K562 (cell line): ENCODE results near the gene MCAM. TPM values are rescaled to one million over a fixed set of nuclear protein-coding genes. Genes with fewer than 3 reads are reported as not detected.

Experiments
- CREM ChIP-seq: IDR thresholded peaks from 2 replicates; pipeline ENCODE4 v1.6.1; 2014; ENCODE audit warnings: antibody characterized with exemption, low read depth
- DDX20 ChIP-seq: fragments of 450-650 bp; IDR thresholded peaks from 2 replicates; pipeline ENCODE4 v1.6.1; 2016; ENCODE audit warnings: missing genetic modification characterization, low read depth, mild to moderate bottlenecking, missing compliant biosample characterization, moderate library complexity
- GTF2E2 ChIP-seq: fragments of 200-800 bp; sonication (Bioruptor generic); IDR thresholded peaks from 2 replicates; pipeline ENCODE4 v1.6.1; 2016; ENCODE audit warnings: missing genetic modification characterization, missing compliant biosample characterization
- HMGN3 ChIP-seq: IDR thresholded peaks from 2 replicates; pipeline ENCODE4 v1.6.1; 2011; ENCODE audit warnings: borderline replicate concordance, low read depth, mild to moderate bottlenecking, mixed read lengths, low read length; ENCODE audit not compliant: insufficient read length; ENCODE audit errors: extremely low read depth
- MTA1 ChIP-seq: fragments of 450-650 bp; IDR thresholded peaks from 2 replicates; pipeline ENCODE4 v1.6.1; 2017; ENCODE audit warnings: borderline replicate concordance
- NELFE ChIP-seq: IDR thresholded peaks from 2 replicates; pipeline ENCODE4 v1.6.1; 2011; ENCODE audit warnings: mild to moderate bottlenecking; ENCODE audit not compliant: insufficient read depth, insufficient read length
- NEUROD1 ChIP-seq: fragments of 150-350 bp; IDR thresholded peaks from 2 replicates; pipeline ENCODE4 v1.6.1; 2014; ENCODE audit warnings: borderline replicate concordance, low read length, low read depth; ENCODE audit not compliant: partially characterized antibody
- PML ChIP-seq: IDR thresholded peaks from 2 replicates; pipeline ENCODE4 v1.6.1; 2012; ENCODE audit warnings: low read length, inconsistent platforms
- POLR2B ChIP-seq: fragments of 450-650 bp; IDR thresholded peaks from 2 replicates; pipeline ENCODE4 v1.6.1; 2018; ENCODE audit warnings: low read depth; ENCODE audit not compliant: partially characterized antibody
- SOX6 ChIP-seq: fragments of 450-650 bp; IDR thresholded peaks from 2 replicates; pipeline ENCODE4 v1.6.1; 2014; ENCODE audit warnings: mild to moderate bottlenecking
- SP1 ChIP-seq: sonication (generic); formaldehyde crosslinking; IDR thresholded peaks from 2 replicates; pipeline ENCODE4 v1.8.1; 2022; ENCODE audit warnings: mild to moderate bottlenecking, missing genetic modification reagents
- ZNF589 ChIP-seq: fragments of 200-800 bp; sonication (Bioruptor generic); IDR thresholded peaks from 2 replicates; pipeline ENCODE4 v1.6.1; 2016; ENCODE audit warnings: low read depth, missing genetic modification characterization, missing compliant biosample characterization
- polyA plus RNA-seq, 8 experiments: library from polyadenylated mRNA; depleted of rRNA in 4 of 8; stranded (reverse) in 5 of 8; unstranded in 3 of 8; fragments of >200 nt; fragmentation: Nextera tagmentation in 2 of 8; fragmentation: Illumina TruSeq in 1 of 8; extraction: Ambion mirVana in 2 of 8; extraction: Trizol in 1 of 8; gene quantifications; 2 replicates each; pipeline versions ENCODE4 v1.2.1 to v1.2.3, GENCODE V29; 2011 to 2014; ENCODE audit warnings: inconsistent platforms in 1 of 8, missing spikeins in 1 of 8
- total RNA-seq, 7 experiments: library from RNA; depleted of rRNA in 6 of 7; stranded (reverse); fragments of >200 nt in 6 of 7; fragmentation: Illumina TruSeq in 2 of 7; extraction: Trizol in 2 of 7; gene quantifications; 2 replicates each; pipeline versions ENCODE4 v1.2.1 to v1.2.3, GENCODE V29; 2011 to 2021; ENCODE audit warnings: low replicate concordance in 1 of 7
- TF ChIP-seq, protein P1 (sequence below): fragments of 450-650 bp; IDR thresholded peaks from 2 replicates; pipeline ENCODE4 v1.6.1; 2018; ENCODE audit not compliant: partially characterized antibody
- TF ChIP-seq, protein P2 (sequence below): fragments of 200-800 bp; sonication (Bioruptor generic); IDR thresholded peaks from 2 replicates; pipeline ENCODE4 v1.6.1; 2016; ENCODE audit warnings: missing genetic modification characterization, missing compliant biosample characterization

The MCAM gene
- total and polyA plus RNA-seq, 9 of the 15 experiments (the other 6 are each of a cell fraction or from before 2014, with no cell fraction given), result 14.7 to 118 (median 53.6) TPM

DNA sequence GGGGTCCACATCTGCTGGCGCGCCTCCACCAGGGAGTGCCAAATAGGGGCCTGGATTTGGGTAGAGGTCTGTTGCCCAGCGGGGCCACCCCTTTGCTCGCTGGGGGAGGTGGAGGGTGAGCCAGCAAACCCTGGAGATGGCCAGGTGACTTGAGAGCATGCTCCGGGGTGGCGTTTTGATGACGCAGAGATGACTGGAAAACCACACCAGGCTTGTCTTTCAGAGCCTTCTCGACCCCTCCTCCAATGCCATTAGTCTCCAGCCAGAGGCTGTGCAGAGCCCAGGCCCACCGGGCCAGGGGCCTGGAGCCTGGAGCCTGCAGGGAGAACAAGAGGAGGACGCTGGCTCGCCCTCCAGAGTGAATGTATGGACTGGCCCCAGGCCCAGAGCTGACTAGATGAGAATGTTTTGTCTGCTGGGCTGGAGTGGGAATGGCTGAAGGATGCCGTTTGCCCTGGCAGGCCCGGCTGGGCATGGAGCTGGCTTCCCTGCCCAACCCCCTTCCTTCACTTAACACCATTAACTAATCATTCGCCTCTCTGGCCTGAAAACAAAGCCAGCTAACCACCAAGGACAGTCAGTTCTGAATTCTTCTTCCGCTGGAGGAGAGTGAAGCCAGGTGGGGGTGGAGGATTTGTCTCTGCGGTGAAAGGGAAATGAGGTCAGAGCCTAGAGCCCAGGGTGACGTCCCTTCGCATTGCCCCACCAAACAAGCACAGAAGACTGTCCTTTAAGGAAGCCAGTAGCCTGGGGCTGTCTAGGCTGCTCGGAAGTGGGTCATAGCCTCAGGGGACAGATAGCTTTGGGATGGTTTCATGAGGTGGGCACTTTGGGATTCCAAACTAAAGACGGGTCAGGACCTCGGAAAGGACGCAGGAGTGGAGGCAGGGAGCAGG lies 1.6 kb upstream of the MCAM start (continued):
- TF ChIP-seq, protein P1, sequence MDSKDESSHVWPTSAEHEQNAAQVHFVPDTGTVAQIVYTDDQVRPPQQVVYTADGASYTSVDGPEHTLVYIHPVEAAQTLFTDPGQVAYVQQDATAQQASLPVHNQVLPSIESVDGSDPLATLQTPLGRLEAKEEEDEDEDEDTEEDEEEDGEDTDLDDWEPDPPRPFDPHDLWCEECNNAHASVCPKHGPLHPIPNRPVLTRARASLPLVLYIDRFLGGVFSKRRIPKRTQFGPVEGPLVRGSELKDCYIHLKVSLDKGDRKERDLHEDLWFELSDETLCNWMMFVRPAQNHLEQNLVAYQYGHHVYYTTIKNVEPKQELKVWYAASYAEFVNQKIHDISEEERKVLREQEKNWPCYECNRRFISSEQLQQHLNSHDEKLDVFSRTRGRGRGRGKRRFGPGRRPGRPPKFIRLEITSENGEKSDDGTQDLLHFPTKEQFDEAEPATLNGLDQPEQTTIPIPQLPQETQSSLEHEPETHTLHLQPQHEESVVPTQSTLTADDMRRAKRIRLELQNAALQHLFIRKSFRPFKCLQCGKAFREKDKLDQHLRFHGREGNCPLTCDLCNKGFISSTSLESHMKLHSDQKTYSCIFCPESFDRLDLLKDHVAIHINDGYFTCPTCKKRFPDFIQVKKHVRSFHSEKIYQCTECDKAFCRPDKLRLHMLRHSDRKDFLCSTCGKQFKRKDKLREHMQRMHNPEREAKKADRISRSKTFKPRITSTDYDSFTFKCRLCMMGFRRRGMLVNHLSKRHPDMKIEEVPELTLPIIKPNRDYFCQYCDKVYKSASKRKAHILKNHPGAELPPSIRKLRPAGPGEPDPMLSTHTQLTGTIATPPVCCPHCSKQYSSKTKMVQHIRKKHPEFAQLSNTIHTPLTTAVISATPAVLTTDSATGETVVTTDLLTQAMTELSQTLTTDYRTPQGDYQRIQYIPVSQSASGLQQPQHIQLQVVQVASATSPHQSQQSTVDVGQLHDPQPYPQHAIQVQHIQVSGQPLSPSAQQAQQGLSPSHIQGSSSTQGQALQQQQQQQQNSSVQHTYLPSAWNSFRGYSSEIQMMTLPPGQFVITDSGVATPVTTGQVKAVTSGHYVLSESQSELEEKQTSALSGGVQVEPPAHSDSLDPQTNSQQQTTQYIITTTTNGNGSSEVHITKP, result peak; percentile 47
- TF ChIP-seq PML (peak; percentile 34; the same call in 1 of the 2 replicates), HMGN3 (no peak), POLR2B (peak; percentile 87), ZNF589 (CRISPR knock-in tag) (no peak), CREM (peak; percentile 97), SOX6 (peak; percentile 46), NELFE (no peak), DDX20 (no peak), MTA1 (peak; percentile 64), SP1 (CRISPR knock-in tag) (peak; percentile 74), NEUROD1 (peak; percentile 67), GTF2E2 (peak; percentile 66; the same call in 1 of the 2 replicates)
- TF ChIP-seq, protein P2, sequence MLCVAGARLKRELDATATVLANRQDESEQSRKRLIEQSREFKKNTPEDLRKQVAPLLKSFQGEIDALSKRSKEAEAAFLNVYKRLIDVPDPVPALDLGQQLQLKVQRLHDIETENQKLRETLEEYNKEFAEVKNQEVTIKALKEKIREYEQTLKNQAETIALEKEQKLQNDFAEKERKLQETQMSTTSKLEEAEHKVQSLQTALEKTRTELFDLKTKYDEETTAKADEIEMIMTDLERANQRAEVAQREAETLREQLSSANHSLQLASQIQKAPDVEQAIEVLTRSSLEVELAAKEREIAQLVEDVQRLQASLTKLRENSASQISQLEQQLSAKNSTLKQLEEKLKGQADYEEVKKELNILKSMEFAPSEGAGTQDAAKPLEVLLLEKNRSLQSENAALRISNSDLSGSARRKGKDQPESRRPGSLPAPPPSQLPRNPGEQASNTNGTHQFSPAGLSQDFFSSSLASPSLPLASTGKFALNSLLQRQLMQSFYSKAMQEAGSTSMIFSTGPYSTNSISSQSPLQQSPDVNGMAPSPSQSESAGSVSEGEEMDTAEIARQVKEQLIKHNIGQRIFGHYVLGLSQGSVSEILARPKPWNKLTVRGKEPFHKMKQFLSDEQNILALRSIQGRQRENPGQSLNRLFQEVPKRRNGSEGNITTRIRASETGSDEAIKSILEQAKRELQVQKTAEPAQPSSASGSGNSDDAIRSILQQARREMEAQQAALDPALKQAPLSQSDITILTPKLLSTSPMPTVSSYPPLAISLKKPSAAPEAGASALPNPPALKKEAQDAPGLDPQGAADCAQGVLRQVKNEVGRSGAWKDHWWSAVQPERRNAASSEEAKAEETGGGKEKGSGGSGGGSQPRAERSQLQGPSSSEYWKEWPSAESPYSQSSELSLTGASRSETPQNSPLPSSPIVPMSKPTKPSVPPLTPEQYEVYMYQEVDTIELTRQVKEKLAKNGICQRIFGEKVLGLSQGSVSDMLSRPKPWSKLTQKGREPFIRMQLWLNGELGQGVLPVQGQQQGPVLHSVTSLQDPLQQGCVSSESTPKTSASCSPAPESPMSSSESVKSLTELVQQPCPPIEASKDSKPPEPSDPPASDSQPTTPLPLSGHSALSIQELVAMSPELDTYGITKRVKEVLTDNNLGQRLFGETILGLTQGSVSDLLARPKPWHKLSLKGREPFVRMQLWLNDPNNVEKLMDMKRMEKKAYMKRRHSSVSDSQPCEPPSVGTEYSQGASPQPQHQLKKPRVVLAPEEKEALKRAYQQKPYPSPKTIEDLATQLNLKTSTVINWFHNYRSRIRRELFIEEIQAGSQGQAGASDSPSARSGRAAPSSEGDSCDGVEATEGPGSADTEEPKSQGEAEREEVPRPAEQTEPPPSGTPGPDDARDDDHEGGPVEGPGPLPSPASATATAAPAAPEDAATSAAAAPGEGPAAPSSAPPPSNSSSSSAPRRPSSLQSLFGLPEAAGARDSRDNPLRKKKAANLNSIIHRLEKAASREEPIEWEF, result no peak
